GM12878 (cell line): ENCODE results near the gene SERINC1. TPM values are rescaled to one million over a fixed set of nuclear protein-coding genes. Genes with fewer than 3 reads are reported as not detected.

Source experiments
- ATAC-seq: fragments of 200-7000 bp; cut with Tn5 transposase; 3 replicates; pipeline ENCODE4 v1.9.1; 2020; ENCODE audit warnings: mild to moderate bottlenecking, moderate library complexity
- BruUV-seq: library from RNA; stranded (reverse); fragments of 400-500 nt; replicated peaks from 2 replicates; lab custom pipeline; 2021; lab: Mats Ljungman, UMichigan
- CTCF ChIA-PET: fragments of 300-600 bp; sonication (Branson Sonifier 250); formaldehyde crosslinking; extraction: SDS; loops from one replicate; lab custom pipeline; 2021; ENCODE audit warnings: inconsistent platforms; lab: Yijun Ruan, JAX
- POLR2A ChIA-PET: fragments of 350-600 bp; formaldehyde crosslinking; extraction: SDS; loops from one replicate; lab custom pipeline; 2021; ENCODE audit warnings: inconsistent platforms; lab: Charles Lee
- RAD21 ChIA-PET: fragments of 300-600 bp; sonication (Branson Sonifier 250); formaldehyde crosslinking; loops from one replicate; lab custom pipeline; 2023; ENCODE audit warnings: antibody characterized with exemption; ENCODE audit not compliant: unreplicated experiment; lab: Charles Lee
- SMC1A ChIA-PET: fragments of 300-600 bp; sonication (Branson Sonifier 250); formaldehyde crosslinking; loops from one replicate; lab custom pipeline; 2023; ENCODE audit not compliant: unreplicated experiment, uncharacterized antibody; lab: Charles Lee
- DNase-seq: peaks from one replicate; pipeline ENCODE4 v3.0.0-alpha.2; 2011; ENCODE audit warnings: low read depth, low spot score
- FAIRE-seq: peaks from 3 replicates; lab custom pipeline; 2011; peaks lifted over from hg19 to GRCh38; lab: Jason Lieb, UNC
- H2AFZ ChIP-seq: 2 replicates; pipeline ENCODE4 v1.6.0; 2011; ENCODE audit warnings: low read depth, low read length, control low read depth; ENCODE audit not compliant: control insufficient read depth
- H3K27ac ChIP-seq: 2 replicates; pipeline ENCODE4 v1.5.1; 2011; ENCODE audit warnings: control low read depth; ENCODE audit not compliant: control insufficient read depth, insufficient read depth
- H3K27me3 ChIP-seq, 2 experiments: replicated peaks in 1 of 2; 2 replicates each; pipeline versions ENCODE4 v1.6.0 to v1.6.1; 2011; ENCODE audit warnings: low read length in 1 of 2; ENCODE audit not compliant: control insufficient read depth in 2 of 2, insufficient read depth in 2 of 2
- H3K36me3 ChIP-seq, 2 experiments: 2 replicates each; pipeline ENCODE4 v1.5.1; 2011; ENCODE audit warnings: low read length in 1 of 2; ENCODE audit not compliant: control insufficient read depth in 2 of 2, insufficient read depth in 2 of 2
- H3K4me1 ChIP-seq: 2 replicates; pipeline ENCODE4 v1.6.1; 2011; ENCODE audit warnings: mild to moderate bottlenecking, low read length, moderate library complexity, mixed read lengths; ENCODE audit not compliant: control insufficient read depth, insufficient read depth
- H3K4me2 ChIP-seq: 2 replicates; pipeline ENCODE4 v1.6.0; 2011; ENCODE audit warnings: control low read depth; ENCODE audit not compliant: control insufficient read depth, insufficient read depth
- H3K4me3 ChIP-seq: fragments of 200-600 bp; sonication (generic); 2 replicates; pipeline ENCODE4 v1.5.1; 2016
- H3K79me2 ChIP-seq: 2 replicates; pipeline ENCODE4 v1.6.0; 2011; ENCODE audit warnings: low read length; ENCODE audit not compliant: control insufficient read depth, insufficient read depth
- H3K9ac ChIP-seq: 2 replicates; pipeline ENCODE4 v1.8.0; 2011; ENCODE audit warnings: low read length, control low read depth, mixed read lengths; ENCODE audit not compliant: control insufficient read depth, insufficient read depth
- H3K9me3 ChIP-seq: replicated peaks from 3 replicates; pipeline ENCODE4 v1.5.1; 2011; ENCODE audit warnings: mild to moderate bottlenecking, low read length; ENCODE audit not compliant: control insufficient read depth, insufficient read depth
- H4K20me1 ChIP-seq: 2 replicates; pipeline ENCODE4 v1.6.0; 2011; ENCODE audit not compliant: control insufficient read depth, insufficient read depth
- MTA2 ChIP-seq: fragments of 450-650 bp; IDR thresholded peaks from 2 replicates; pipeline ENCODE4 v1.6.1; 2016; ENCODE audit warnings: low read depth, mild to moderate bottlenecking, moderate library complexity
- NR2F1 ChIP-seq: fragments of 450-650 bp; conservative IDR thresholded peaks from 2 replicates; pipeline ENCODE4 v1.6.1; 2017; ENCODE audit warnings: mild to moderate bottlenecking
- RUNX3 ChIP-seq: IDR thresholded peaks from 2 replicates; pipeline ENCODE4 v1.6.1; 2012; ENCODE audit warnings: low read length, inconsistent platforms
- SMC3 ChIP-seq: IDR thresholded peaks from 2 replicates; pipeline ENCODE4 v1.6.1; 2011; ENCODE audit warnings: low read length, improper control_type of control experiment, borderline replicate concordance
- STAT1 ChIP-seq: fragments of 450-650 bp; conservative IDR thresholded peaks from 2 replicates; pipeline ENCODE4 v1.6.1; 2014; ENCODE audit warnings: antibody characterized with exemption, mild to moderate bottlenecking
- STAT3 ChIP-seq: IDR thresholded peaks from 2 replicates; pipeline ENCODE4 v1.6.1; 2011; ENCODE audit warnings: low read depth, low read length, improper control_type of control experiment
- SUZ12 ChIP-seq: fragments of 200-600 bp; sonication (generic); IDR thresholded peaks from one replicate; pipeline ENCODE4 v1.6.1; 2018; ENCODE audit warnings: antibody characterized with exemption, mild to moderate bottlenecking; ENCODE audit not compliant: unreplicated experiment
- TCF7 ChIP-seq: IDR thresholded peaks from 2 replicates; pipeline ENCODE4 v1.6.1; 2014; ENCODE audit warnings: antibody characterized with exemption, borderline replicate concordance
- WGBS: methylation state at CpG from one replicate; pipeline ENCODE4 v1.1.6; 2016; ENCODE audit warnings: low lambda C conversion rate; ENCODE audit not compliant: insufficient replicate concordance, insufficient coverage; ENCODE audit errors: missing lambda C conversion rate; 5-methylcytosine and 5-hydroxymethylcytosine counted together
- in situ Hi-C: fragments of 300-500 bp; cut with MboI; formaldehyde crosslinking; loops from 9 replicates; pipeline ENCODE4 v1.14.3; 2018; ENCODE audit warnings: mixed read lengths
- intact Hi-C: fragments of 100-400 bp; cut with micrococcal nuclease; formaldehyde crosslinking; loops from one replicate; pipeline ENCODE4 v1.14.2; 2022; ENCODE audit not compliant: unreplicated experiment
- polyA plus RNA-seq, 11 experiments: library from polyadenylated mRNA; depleted of rRNA in 4 of 11; unstranded in 6 of 11; stranded (reverse) in 5 of 11; fragments of >200 nt; fragmentation: Nextera tagmentation in 4 of 11; fragmentation: Illumina TruSeq in 1 of 11; extraction: Ambion mirVana in 4 of 11; extraction: Trizol in 1 of 11; gene quantifications; 1 replicate in 1 of 11; 2 replicates in 10 of 11; pipeline versions ENCODE4 v1.2.1 to v1.2.3, GENCODE V29; 2011 to 2016; ENCODE audit warnings: inconsistent platforms in 2 of 11, missing spikeins in 2 of 11, low read depth in 1 of 11
- total RNA-seq, 4 experiments: library from RNA; depleted of rRNA in 3 of 4; stranded (reverse); fragments of >200 nt in 3 of 4; fragmentation: Illumina TruSeq in 1 of 4; extraction: Trizol in 1 of 4; gene quantifications; 2 replicates each; pipeline versions ENCODE4 v1.2.1 to v1.2.3, GENCODE V29; 2013 to 2021
- TF ChIP-seq, protein P1 (sequence below), 3 experiments: IDR thresholded peaks in 2 of 3; conservative IDR thresholded peaks in 1 of 3; 2 replicates each; pipeline ENCODE4 v1.5.1; 2011; ENCODE audit warnings: low read depth in 3 of 3, low read length in 3 of 3, mild to moderate bottlenecking in 3 of 3, control low read depth in 2 of 3, moderate library complexity in 2 of 3, inconsistent platforms in 1 of 3, mixed read lengths in 1 of 3; ENCODE audit not compliant: control insufficient read depth in 2 of 3, insufficient read depth in 1 of 3; ENCODE audit errors: extremely low read depth in 1 of 3
- TF ChIP-seq, protein P2 (sequence below): fragments of 450-650 bp; IDR thresholded peaks from 2 replicates; pipeline ENCODE4 v1.6.1; 2016; ENCODE audit warnings: mild to moderate bottlenecking

Gene SERINC1
- total and polyA plus RNA-seq, 10 of the 15 experiments (the other 5 are each of a cell fraction or from before 2014, with no cell fraction given), result 18.5 to 45.7 (median 31.1) TPM

DNA sequence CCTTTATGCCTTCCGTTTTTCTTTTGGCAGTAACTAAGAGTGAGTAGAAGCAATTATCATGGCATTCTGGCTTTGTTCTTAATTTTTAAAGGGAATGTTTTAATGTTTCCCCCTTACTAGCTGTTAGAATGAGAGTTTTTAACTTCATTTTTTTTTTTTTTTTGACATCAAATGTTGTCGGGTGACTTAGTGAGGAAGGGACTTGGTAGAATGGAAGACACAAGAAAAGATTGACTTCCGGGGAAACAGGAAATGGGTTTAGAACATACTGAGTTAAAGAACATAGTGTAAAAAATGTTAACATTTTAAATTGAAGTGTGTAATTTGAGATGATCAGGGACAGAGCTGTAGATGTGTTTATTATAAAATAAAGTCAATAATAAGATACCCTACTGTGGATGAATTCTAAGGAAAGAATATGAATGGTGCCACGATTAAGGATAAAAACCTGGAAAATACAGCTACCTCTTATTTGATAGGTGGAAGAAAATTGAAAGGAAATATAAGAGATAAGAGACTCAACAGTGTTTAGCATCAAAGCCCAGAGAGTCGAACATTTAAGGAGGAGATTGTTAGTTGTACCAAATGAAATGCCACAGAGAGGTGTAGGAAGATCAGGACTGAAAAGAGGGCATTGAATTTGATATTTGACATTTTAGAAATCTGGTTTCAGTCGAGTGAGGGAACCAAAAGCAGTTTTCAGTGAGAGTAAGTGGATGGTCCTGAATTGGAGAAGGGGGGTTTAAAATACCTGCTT lies 62.7 kb downstream of the SERINC1 start:
- Histone ChIP-seq H3K27ac (no peak overlapping the region), H3K4me2 (no peak overlapping the region), H3K79me2 (peaks cover 13% of the 10 kb centered on the region), H3K27me3 (no peaks in the 10 kb centered on the region), H4K20me1 (no peaks in the 10 kb centered on the region), H3K4me3 (no peak overlapping the region), H3K9ac (no peak overlapping the region), H2AFZ (no peak overlapping the region), H3K4me1 (no peaks in the 10 kb centered on the region), H3K36me3 (no peaks in the 10 kb centered on the region; a peak in 1 of 4 replicates)
- ChIA-PET SMC1A (interaction anchor here (1.2 kb wide), 1 partner anchor 17 kb away, joined by 3 read pairs; no protein-coding TSS in a partner anchor), RAD21 (interaction anchor here (1.0 kb wide), 1 partner anchor 201 kb away, joined by 3 read pairs; the partner anchor contains the start of gene PKIB), POLR2A (interaction anchor here (0.6 to 1.9 kb wide), 3 partner anchors 10 to 359 kb away, joined by 3 to 8 read pairs (median 4); partner anchors contain the start of gene HSF2), CTCF (interaction anchor here (1.1 to 1.3 kb wide), 3 partner anchors 9 to 17 kb away, joined by 3 to 5 read pairs (median 4); partner anchors contain the start of gene HSF2)
- ATAC-seq (no peak), DNase-seq (no peak), FAIRE-seq (no peak)
- intact Hi-C loops, result no loop called here
- no TSS peak for BruUV-seq
- WGBS, result 86% methylated on average over 6 of the region's 6 CpGs
- TF ChIP-seq RUNX3 (no peak), MTA2 (no peak), SMC3 (no peak), STAT1 (no peak), STAT3 (no peak), TCF7 (no peak), NR2F1 (no peak), SUZ12 (no peak)
- TF ChIP-seq, protein P1, sequence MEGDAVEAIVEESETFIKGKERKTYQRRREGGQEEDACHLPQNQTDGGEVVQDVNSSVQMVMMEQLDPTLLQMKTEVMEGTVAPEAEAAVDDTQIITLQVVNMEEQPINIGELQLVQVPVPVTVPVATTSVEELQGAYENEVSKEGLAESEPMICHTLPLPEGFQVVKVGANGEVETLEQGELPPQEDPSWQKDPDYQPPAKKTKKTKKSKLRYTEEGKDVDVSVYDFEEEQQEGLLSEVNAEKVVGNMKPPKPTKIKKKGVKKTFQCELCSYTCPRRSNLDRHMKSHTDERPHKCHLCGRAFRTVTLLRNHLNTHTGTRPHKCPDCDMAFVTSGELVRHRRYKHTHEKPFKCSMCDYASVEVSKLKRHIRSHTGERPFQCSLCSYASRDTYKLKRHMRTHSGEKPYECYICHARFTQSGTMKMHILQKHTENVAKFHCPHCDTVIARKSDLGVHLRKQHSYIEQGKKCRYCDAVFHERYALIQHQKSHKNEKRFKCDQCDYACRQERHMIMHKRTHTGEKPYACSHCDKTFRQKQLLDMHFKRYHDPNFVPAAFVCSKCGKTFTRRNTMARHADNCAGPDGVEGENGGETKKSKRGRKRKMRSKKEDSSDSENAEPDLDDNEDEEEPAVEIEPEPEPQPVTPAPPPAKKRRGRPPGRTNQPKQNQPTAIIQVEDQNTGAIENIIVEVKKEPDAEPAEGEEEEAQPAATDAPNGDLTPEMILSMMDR (IDR thresholded peaks at IDR 0.05 in 2 of 3, conservative IDR thresholded peaks at IDR 0.05 in 1 of 3; ENCODE audit: control insufficient read depth in 2 of 3, extremely low read depth in 1 of 3, insufficient read depth in 1 of 3, low read depth in 3 of 3, low read length in 3 of 3), result no peak
- TF ChIP-seq, protein P2, sequence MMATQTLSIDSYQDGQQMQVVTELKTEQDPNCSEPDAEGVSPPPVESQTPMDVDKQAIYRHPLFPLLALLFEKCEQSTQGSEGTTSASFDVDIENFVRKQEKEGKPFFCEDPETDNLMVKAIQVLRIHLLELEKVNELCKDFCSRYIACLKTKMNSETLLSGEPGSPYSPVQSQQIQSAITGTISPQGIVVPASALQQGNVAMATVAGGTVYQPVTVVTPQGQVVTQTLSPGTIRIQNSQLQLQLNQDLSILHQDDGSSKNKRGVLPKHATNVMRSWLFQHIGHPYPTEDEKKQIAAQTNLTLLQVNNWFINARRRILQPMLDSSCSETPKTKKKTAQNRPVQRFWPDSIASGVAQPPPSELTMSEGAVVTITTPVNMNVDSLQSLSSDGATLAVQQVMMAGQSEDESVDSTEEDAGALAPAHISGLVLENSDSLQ, result no peak
- TF ChIP-seq, all 136 proteins: peak for 0
- in situ Hi-C loops, result no loop called here
- no peaks in the 10 kb centered on the region for H3K9me3 ChIP-seq
